ENCODE data around the gene PADI1. TPM values are rescaled to one million over a fixed set of nuclear protein-coding genes. Genes with fewer than 3 reads are reported as not detected.

Gene PADI1
- polyA plus RNA-seq, 1 of the 3 experiments (the other 2 are of a cell fraction) = 0.26 TPM

GRCh38 chr1:17246971-17247370, 42.0 kb downstream of the PADI1 start (continued):
- TF ChIP-seq REST (IDR thresholded peaks at IDR 0.05; ENCODE audit: low read depth, low read length) = no peak
- TF ChIP-seq TCF12 (IDR thresholded peaks at IDR 0.05) = no peak

- TF ChIP-seq, protein P1, sequence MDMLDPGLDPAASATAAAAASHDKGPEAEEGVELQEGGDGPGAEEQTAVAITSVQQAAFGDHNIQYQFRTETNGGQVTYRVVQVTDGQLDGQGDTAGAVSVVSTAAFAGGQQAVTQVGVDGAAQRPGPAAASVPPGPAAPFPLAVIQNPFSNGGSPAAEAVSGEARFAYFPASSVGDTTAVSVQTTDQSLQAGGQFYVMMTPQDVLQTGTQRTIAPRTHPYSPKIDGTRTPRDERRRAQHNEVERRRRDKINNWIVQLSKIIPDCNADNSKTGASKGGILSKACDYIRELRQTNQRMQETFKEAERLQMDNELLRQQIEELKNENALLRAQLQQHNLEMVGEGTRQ (IDR thresholded peaks at IDR 0.05; ENCODE audit: borderline replicate concordance, low read depth, low read length) = no peak
- TF ChIP-seq EZH2phosphoT487 (IDR thresholded peaks at IDR 0.05; ENCODE audit: borderline replicate concordance, low read depth) (no peak), CTCF (IDR thresholded peaks at IDR 0.05) (no peak), TEAD4 (IDR thresholded peaks at IDR 0.05; ENCODE audit: borderline replicate concordance, insufficient read depth) (no peak), EP300 (IDR thresholded peaks at IDR 0.05; ENCODE audit: borderline replicate concordance in 1 of 2, low read depth in 1 of 2, low read length in 1 of 2) (no peak), REST (IDR thresholded peaks at IDR 0.05; ENCODE audit: low read depth, low read length) (no peak), GABPA (IDR thresholded peaks at IDR 0.05; ENCODE audit: low read depth) (no peak), FOSL2 (IDR thresholded peaks at IDR 0.05; ENCODE audit: borderline replicate concordance, low read depth) (no peak), ELF1 (IDR thresholded peaks at IDR 0.05) (no peak)
- Histone ChIP-seq H4K20me1 (ENCODE audit: insufficient read depth) (no peaks in the 10 kb centered on the region), H3K4me2 (no peak within 1 kb of the TSS), H3K9me3 (no peaks in the 10 kb centered on the region), H3K27me3 (ENCODE audit: insufficient read depth) (no peaks in the 10 kb centered on the region), H3K9ac (no peak within 1 kb of the TSS), H3K27ac (ENCODE audit: low read depth in 2 of 2, low read length in 1 of 2) (no peak within 1 kb of the TSS), H3K79me2 (ENCODE audit: insufficient read depth) (no peaks in the 10 kb centered on the region), H3F3A (replicated peaks; ENCODE audit: insufficient read depth) (no peaks in the 10 kb centered on the region), H3K4me1 (ENCODE audit: control insufficient read depth in 1 of 2, insufficient read depth in 2 of 2, low read depth in 1 of 2, low read length in 1 of 2) (peaks cover 8 to 11% of the 10 kb centered on the region in 2 experiments; a peak in 1 of 4 replicates), H3K4me3 (ENCODE audit: low read depth in 2 of 2, low read length in 1 of 2) (no peak within 1 kb of the TSS), H3K9me2 (no peaks in the 10 kb centered on the region), H3K36me3 (replicated peaks in 1 of 2; ENCODE audit: control insufficient read depth in 1 of 2, insufficient read depth in 2 of 2, low read length in 1 of 2) (no peaks in the 10 kb centered on the region), H2AFZ (ENCODE audit: low read depth) (no peak within 1 kb of the TSS)
- no peak for DNase-seq
- ChIA-PET CTCF (interaction anchor here (0.7 to 4.2 kb wide), 6 partner anchors 12 to 123 kb away, joined by 3 to 34 read pairs (median 7); no protein-coding TSS in a partner anchor), POLR2A (interaction anchor here (0.6 kb wide), 1 partner anchor 198 kb away, joined by 3 read pairs; no protein-coding TSS in a partner anchor)
- 67% methylated on average over 3 of the region's 9 CpGs for WGBS (ENCODE audit: low lambda C conversion rate)
These were observed 43.9 kb downstream of the PADI1 start, which contains the start of gene PADI3 for GRCh38 chr1:17248781-17249180. Gene PADI3 (plus strand): TSS chr1:17249098. CDS start chr1:17249138, 40 bp downstream.

Measured in SK-N-SH (cell line).